RWPE2 (cell line): ENCODE results near the gene CIAO2B.
A peak's percentile ranks its signal among the peaks of the same experiment; 100 is the strongest.

ENCODE experiments used
- ATAC-seq: fragments of 200-7000 bp; cut with Tn5 transposase; 3 replicates; pipeline ENCODE4 v1.9.1; 2021; ENCODE audit warnings: low read depth
- DNase-seq: peaks from one replicate; pipeline ENCODE4 v3.0.0-alpha.2; 2020; ENCODE audit warnings: low spot score
- H3K27ac ChIP-seq: fragments of 450-650 bp; 2 replicates; pipeline ENCODE4 v1.5.1; 2017; ENCODE audit warnings: mild to moderate bottlenecking; ENCODE audit not compliant: poor library complexity, severe bottlenecking
- H3K27me3 ChIP-seq: fragments of 250-450 bp; sonication (Bioruptor Pico); 2 replicates; pipeline ENCODE4 v1.5.1; 2021; ENCODE audit warnings: mild to moderate bottlenecking, moderate library complexity; ENCODE audit not compliant: insufficient read depth, poor library complexity, severe bottlenecking
- H3K36me3 ChIP-seq: fragments of 250-450 bp; sonication (Bioruptor Pico); 2 replicates; pipeline ENCODE4 v1.5.1; 2020; ENCODE audit warnings: low read depth, mild to moderate bottlenecking, moderate library complexity
- H3K4me1 ChIP-seq: fragments of 250-450 bp; sonication (Bioruptor Pico); 2 replicates; pipeline ENCODE4 v1.5.1; 2021; ENCODE audit warnings: mild to moderate bottlenecking, moderate library complexity; ENCODE audit not compliant: insufficient read depth, poor library complexity, severe bottlenecking
- H3K4me3 ChIP-seq: fragments of 250-450 bp; sonication (Bioruptor Pico); 2 replicates; pipeline ENCODE4 v1.5.1; 2021; ENCODE audit warnings: mild to moderate bottlenecking, moderate library complexity; ENCODE audit not compliant: severe bottlenecking
- H3K9me3 ChIP-seq: fragments of 250-450 bp; sonication (Bioruptor Pico); 2 replicates; pipeline ENCODE4 v1.5.1; 2021; ENCODE audit warnings: mild to moderate bottlenecking, moderate library complexity; ENCODE audit not compliant: severe bottlenecking
- TF ChIP-seq, protein P1 (sequence below): fragments of 450-650 bp; IDR thresholded peaks from one replicate; pipeline ENCODE4 v1.5.1; 2017; ENCODE audit warnings: mild to moderate bottlenecking, moderate library complexity; ENCODE audit not compliant: poor library complexity, severe bottlenecking

Gene CIAO2B

GRCh38 chr16:66950437-66950836, 16.2 kb upstream of the CIAO2B start:
- no peak overlapping the region for H3K27ac ChIP-seq
- DNase-seq (no peak), ATAC-seq (no peak)
- no peak overlapping the region for H3K4me3 ChIP-seq
- no peaks in the 10 kb centered on the region for H3K27me3 ChIP-seq
- TF ChIP-seq, protein P1, sequence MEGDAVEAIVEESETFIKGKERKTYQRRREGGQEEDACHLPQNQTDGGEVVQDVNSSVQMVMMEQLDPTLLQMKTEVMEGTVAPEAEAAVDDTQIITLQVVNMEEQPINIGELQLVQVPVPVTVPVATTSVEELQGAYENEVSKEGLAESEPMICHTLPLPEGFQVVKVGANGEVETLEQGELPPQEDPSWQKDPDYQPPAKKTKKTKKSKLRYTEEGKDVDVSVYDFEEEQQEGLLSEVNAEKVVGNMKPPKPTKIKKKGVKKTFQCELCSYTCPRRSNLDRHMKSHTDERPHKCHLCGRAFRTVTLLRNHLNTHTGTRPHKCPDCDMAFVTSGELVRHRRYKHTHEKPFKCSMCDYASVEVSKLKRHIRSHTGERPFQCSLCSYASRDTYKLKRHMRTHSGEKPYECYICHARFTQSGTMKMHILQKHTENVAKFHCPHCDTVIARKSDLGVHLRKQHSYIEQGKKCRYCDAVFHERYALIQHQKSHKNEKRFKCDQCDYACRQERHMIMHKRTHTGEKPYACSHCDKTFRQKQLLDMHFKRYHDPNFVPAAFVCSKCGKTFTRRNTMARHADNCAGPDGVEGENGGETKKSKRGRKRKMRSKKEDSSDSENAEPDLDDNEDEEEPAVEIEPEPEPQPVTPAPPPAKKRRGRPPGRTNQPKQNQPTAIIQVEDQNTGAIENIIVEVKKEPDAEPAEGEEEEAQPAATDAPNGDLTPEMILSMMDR, result no peak
- H3K9me3 ChIP-seq, result no peaks in the 10 kb centered on the region
- H3K4me1 ChIP-seq, result peaks cover 12% of the 10 kb centered on the region
- H3K36me3 ChIP-seq, result no peaks in the 10 kb centered on the region

DNA sequence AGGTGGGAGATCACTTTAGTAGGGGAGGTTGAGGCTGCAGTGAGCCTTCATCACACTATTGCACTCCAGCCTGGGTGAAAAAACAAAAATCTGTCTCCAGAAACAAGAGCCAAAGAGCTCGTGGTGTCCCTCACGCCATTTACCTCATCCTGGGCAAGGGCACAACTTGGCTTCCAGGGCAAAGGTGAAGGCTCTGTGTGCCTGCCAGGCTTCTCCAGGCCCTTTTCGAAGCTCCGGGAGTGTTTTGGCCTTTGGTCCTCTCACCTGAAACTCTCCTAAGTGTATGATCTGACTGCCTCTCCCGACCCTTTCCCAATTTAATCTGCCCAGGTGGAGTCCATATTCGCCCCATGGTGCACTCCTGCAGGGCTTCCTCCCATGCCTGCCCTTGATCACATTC, 15.3 kb upstream of the CIAO2B start:
- Histone ChIP-seq H3K4me3 (no peak overlapping the region), H3K4me1 (peaks cover 12% of the 10 kb centered on the region), H3K27me3 (no peaks in the 10 kb centered on the region), H3K36me3 (no peaks in the 10 kb centered on the region), H3K9me3 (no peaks in the 10 kb centered on the region), H3K27ac (no peak overlapping the region)
- no peak for DNase-seq
- ATAC-seq, result no peak
- TF ChIP-seq, protein P1, result no peak

- DNase-seq, result no peak
- Histone ChIP-seq H3K27me3 (no peaks in the 10 kb centered on the region), H3K27ac (peak overlapping the region; percentile 49), H3K9me3 (no peaks in the 10 kb centered on the region), H3K4me3 (peak overlapping the region; percentile 25), H3K36me3 (no peaks in the 10 kb centered on the region), H3K4me1 (peaks cover 10% of the 10 kb centered on the region)
- peak; percentile 6; the same call in 2 of the 3 replicates for ATAC-seq
- TF ChIP-seq, protein P1, result no peak
Observed at GRCh38 chr16:66948837-66949225, 14.6 kb upstream of the CIAO2B start.

GRCh38 chr16:66948134-66948836, 14.1 kb upstream of the CIAO2B start:
- H3K36me3 ChIP-seq, result no peaks in the 10 kb centered on the region
- peak overlapping the region; percentile 25 for H3K4me3 ChIP-seq
- H3K4me1 ChIP-seq, result peaks cover 4% of the 10 kb centered on the region
- H3K27ac ChIP-seq, result peak overlapping the region; percentile 49
- TF ChIP-seq, protein P1, result no peak
- peak; percentile 78 for DNase-seq
- H3K9me3 ChIP-seq, result no peaks in the 10 kb centered on the region
- ATAC-seq, result peak; percentile 78
- no peaks in the 10 kb centered on the region for H3K27me3 ChIP-seq
